Myocyte (in vitro differentiated cells): Measurements from ENCODE around the gene A4GNT. TPM values are rescaled to one million over a fixed set of nuclear protein-coding genes. Genes with fewer than 3 reads are reported as not detected.
A peak's percentile ranks its signal among the peaks of the same experiment; 100 is the strongest.
"Not testable (repeated sequence)": the region's sequence is repeated elsewhere in the genome, so short reads cannot be mapped to it uniquely, and the experiment has no call there.

ENCODE experiments used
- DNase-seq: peaks from one replicate; pipeline ENCODE4 v3.0.0-alpha.2; 2012; ENCODE audit warnings: low read depth
- polyA plus RNA-seq: library from polyadenylated mRNA; unstranded; fragments of >200 nt; gene quantifications from one replicate; pipeline ENCODE4 v1.2.1, GENCODE V29; 2012; ENCODE audit warnings: missing spikeins
- total RNA-seq: library from RNA; depleted of rRNA; stranded (reverse); fragments of >200 nt; gene quantifications from 2 replicates; pipeline ENCODE4 v1.2.3, GENCODE V29; 2014

The A4GNT gene
- not detected in 2 replicates for total RNA-seq
- 0.06 TPM for polyA plus RNA-seq

DNA sequence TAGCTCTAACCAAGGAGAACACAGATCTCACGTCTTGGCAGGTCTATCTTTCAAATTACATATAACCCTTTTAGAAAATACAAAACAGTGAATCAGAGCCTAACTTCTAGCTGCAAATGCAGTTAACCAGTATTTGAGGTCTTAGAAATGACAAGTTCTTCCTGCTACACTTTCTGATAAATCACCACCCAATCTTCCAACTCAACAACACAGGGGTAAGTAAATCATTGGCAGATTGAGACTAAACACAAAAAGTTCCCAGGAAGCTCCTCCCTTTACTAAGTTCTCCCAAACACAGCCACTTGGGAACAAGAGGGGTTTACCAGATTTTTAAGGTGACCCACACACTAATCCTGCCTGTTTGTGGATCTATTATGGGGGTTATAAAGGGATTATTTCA, at the start of gene A4GNT:
Gene A4GNT (minus strand): TSS at position 152 of the 400 bp plus-strand sequence. CDS start 1,134 bp downstream, outside the sequence.
- no peak for DNase-seq

DNA sequence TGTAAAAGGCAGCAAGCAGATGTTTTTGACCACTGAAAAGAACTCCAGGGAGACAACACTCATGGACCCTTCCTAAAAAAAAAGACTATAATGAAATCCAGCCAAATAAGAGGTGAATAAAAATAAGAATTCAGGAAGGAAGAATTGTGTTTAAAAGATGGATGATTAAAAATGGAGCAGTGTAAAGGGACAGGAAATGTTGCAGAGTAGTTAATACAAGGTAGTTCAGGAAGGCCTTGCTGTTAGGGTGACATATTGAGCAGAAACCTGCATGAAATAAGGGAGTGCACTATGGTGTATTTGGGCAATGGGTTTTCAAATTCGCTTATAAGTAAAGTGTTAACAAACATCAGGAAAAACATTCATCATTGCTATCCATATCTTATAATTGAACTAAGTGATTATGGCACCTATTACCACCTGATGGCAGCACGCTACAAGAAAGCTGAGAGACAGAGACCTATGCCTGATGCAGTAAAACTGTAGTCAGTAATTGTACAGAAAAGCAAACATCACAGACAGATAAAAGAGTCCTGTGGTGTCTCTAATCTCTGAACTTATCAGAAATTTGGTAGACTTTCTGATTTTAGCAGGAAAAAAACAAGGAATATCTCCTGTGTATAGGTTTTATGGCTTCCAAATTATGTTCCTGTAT, 48.3 kb upstream of the A4GNT start:
- DNase-seq, result peak; percentile 29

DNA sequence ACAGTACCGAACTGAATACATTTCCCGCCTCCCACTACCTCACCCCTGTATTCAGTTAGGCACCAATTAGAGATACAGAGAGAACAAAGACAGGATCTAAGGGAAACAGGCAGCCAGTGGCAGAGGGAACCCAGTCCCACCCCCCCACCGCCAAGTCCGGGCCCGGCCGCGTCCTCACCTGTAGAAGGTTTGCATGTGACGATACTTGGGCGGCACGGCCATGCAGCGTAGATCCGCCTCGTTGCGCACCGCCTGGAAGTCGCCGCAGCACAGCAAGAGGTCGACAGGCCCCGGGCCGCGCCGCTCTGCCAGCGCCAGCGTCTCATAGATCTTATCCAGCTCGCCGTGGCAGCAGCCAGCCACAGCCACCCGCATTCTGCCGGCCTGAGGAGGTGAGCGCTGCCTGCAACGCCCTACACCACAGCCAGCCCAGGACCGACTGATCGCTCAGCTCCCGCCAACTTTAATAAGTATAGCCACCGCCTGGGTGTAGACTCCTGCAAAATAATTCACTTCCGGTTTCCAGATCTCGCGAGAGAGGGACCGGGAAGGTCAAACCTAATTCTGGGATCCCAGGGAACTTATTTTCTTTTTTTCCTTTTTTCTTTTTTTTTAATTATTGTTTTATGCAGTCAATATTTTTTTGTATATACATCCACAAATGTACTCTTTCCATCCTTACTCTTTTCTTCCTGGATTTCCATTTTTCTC, 42.4 kb upstream of the A4GNT start, which contains the start of gene DBR1:
Gene DBR1 (minus strand): TSS at position 501 of the 711 bp plus-strand sequence. CDS start 126 bp downstream, at position 375.
- DNase-seq, result peak; percentile 92

DNA sequence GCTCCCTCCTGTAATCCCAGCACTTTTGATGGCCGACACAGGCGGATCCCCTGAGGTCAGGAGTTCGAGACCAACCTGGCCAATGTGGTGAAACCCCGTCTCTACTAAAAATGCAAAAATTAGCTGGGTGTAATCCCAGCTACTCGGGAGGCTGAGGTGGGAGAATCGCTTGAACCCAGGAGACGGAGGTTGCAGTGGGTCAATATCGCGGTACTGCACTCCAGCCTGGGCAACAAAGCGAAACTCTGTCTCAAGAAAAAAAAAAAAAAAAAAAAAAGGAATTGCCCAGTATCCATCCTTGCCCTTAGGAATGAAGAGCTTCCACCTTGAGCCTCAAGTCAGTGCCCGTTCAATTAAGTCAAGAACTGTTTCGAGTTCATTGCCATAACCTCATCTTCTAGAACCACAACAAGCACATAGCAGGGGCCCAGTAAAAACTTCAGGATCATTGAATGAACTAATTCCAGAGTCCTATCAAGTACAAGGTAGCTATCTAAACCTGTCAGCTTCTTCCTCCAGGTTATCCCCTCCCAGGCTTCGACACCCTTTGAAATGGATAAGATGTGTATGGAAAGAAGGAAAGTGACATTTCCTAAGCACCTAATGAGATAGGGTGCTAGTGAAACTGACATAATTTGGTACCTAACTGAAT, 41.7 kb upstream of the A4GNT start:
- DNase-seq, result no peak

GRCh38 chr3:138172625-138173024, 40.4 kb upstream of the A4GNT start:
- DNase-seq, result no peak

DNA sequence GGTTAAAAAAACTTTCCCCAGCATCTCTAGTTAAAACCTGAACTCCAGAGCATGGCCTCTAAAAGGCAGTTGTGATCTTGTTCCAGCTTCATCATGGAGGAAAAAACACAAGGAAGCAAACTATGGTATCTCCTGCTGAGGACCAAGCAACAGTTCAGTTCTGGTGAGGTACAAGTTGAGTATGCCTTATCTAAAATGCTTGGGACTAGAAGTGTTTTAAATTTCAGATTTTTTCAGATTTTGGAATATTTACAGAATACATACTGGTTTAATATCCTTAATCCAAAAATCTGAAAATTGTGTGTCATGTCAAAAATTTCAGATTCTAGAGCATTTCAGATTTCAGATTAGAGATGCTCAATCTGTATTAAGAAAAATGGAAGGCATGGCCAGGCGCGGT, 32.9 kb upstream of the A4GNT start:
- DNase-seq, result no peak

GRCh38 chr3:138157743-138158142, 25.6 kb upstream of the A4GNT start:
- DNase-seq, result no peak

DNA sequence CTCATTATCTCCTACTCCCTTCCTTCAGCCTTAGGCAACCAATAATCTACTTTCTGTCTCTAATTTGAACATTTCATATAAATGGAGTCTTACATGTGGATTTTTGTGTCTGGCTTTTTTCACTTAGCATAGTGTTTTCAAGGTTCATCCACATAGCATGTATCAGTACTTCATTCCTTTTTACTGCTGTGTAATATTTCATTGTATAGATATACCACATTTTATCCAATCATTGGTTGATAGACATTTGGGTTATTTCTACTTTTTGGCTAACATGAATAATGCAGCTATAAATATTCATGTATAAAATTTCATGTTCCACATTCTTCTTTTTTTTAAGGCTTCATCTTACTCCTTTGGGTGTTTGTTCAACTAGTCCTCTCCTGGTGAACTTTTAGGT, 22.3 kb upstream of the A4GNT start:
- DNase-seq, result no peak

- DNase-seq, result no peak
Measured at GRCh38 chr3:138148503-138148902, 16.3 kb upstream of the A4GNT start.

- not testable (repeated sequence) for DNase-seq
Measured at GRCh38 chr3:138142181-138142580, 10.0 kb upstream of the A4GNT start.

GRCh38 chr3:138140940-138141339, 8.8 kb upstream of the A4GNT start:
- DNase-seq, result no peak

- DNase-seq, result no peak
Measured at GRCh38 chr3:138139691-138140090, 7.5 kb upstream of the A4GNT start.

DNA sequence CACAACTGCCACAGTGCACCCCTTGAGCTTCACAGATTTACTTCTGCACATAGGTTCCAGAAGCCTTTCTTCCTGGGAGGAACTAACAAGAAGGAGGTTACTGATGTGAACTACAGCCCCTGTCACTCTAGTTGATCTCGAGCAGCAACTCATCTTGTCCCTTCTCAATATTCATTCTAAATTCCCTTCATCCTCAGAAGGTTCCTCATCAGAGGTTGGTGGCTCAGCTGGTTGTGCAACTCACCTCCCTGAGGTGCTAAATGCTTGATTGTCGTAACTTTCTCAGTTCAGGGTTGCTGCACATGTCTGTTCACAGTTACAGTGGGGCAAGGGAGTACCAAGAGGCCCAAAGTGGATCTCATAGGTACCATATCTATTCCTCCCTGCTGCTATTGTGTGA, 5.7 kb upstream of the A4GNT start:
- DNase-seq, result no peak

GRCh38 chr3:138136201-138136600, 4.0 kb upstream of the A4GNT start:
- no peak for DNase-seq

GRCh38 chr3:138135833-138136194, 3.6 kb upstream of the A4GNT start:
- DNase-seq, result no peak

GRCh38 chr3:138135146-138135832, 3.1 kb upstream of the A4GNT start:
- DNase-seq, result no peak

GRCh38 chr3:138127636-138128365, 4.4 kb downstream of the A4GNT start:
- peak; percentile 64 for DNase-seq

- DNase-seq, result peak; percentile 45
Measured at GRCh38 chr3:138125548-138126221, 6.5 kb downstream of the A4GNT start.

DNA sequence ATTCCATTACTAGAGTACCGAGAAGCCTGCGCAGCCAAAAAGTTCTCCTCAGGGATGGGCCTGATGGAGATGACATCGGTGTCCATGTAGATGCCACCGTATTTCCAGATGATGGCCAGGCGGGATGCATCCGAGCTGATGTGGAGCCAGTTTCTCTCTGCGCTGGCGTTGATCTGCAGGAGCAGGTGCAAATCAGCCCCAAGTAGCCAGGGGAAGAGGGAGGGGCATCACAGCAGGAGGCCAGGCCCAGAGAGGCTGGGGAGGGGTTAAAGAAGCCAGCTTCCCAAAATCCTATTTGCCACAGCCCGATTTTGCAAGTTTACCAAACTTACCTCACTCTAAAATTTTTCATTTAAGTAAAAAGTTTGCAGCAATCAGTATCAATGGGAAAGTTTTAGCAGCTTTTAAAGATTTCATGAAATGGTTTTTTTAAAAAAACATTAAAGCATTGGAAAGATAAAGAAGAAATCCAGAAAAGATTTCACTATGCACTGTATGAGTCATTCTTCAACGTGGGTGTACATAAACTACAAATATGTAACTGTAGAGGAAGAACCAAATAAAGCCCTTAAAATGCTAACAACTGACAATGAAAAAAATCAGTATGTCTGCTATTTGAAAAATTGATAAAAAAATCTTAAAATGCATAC, 7.4 kb downstream of the A4GNT start:
- peak; percentile 91 for DNase-seq

- no peak for DNase-seq
Measured at GRCh38 chr3:138124188-138124587, 8.0 kb downstream of the A4GNT start.
